K562 (cell line): ENCODE data around the gene ACP4. TPM values are rescaled to one million over a fixed set of nuclear protein-coding genes. Genes with fewer than 3 reads are reported as not detected.
A peak's percentile ranks its signal among the peaks of the same experiment; 100 is the strongest.

Experiments used
- BRF1 ChIP-seq: IDR thresholded peaks from 3 replicates; pipeline ENCODE4 v1.6.1; 2011; ENCODE audit warnings: borderline replicate concordance, mild to moderate bottlenecking; ENCODE audit not compliant: insufficient read length; ENCODE audit errors: extremely low read depth
- CHCHD3 ChIP-seq: fragments of 250-450 bp; sonication (Bioruptor Pico); IDR thresholded peaks from 2 replicates; pipeline ENCODE4 v2.1.2; 2022; ENCODE audit warnings: mild to moderate bottlenecking
- GABPB1 ChIP-seq: sonication (generic); formaldehyde crosslinking; IDR thresholded peaks from 2 replicates; pipeline ENCODE4 v1.8.0; 2022; ENCODE audit warnings: mild to moderate bottlenecking, missing genetic modification reagents
- HES1 ChIP-seq: fragments of 450-650 bp; IDR thresholded peaks from 2 replicates; pipeline ENCODE4 v1.6.1; 2016; ENCODE audit warnings: low read depth, mild to moderate bottlenecking, moderate library complexity
- HIVEP1 ChIP-seq: fragments of 250-450 bp; sonication (Bioruptor Pico); IDR thresholded peaks from 2 replicates; pipeline ENCODE4 v1.4.0; 2020; ENCODE audit warnings: mild to moderate bottlenecking
- KDM1A ChIP-seq, 2 experiments: fragments of 450-650 bp; IDR thresholded peaks; 2 replicates each; pipeline ENCODE4 v1.6.1; 2016; ENCODE audit warnings: mild to moderate bottlenecking in 2 of 2
- KDM5B ChIP-seq: fragments of 200-600 bp; sonication (generic); IDR thresholded peaks from 2 replicates; pipeline ENCODE4 v1.6.1; 2012; ENCODE audit warnings: low read depth, mild to moderate bottlenecking, moderate library complexity, low read length, control low read depth, inconsistent platforms; ENCODE audit not compliant: insufficient replicate concordance
- NFRKB ChIP-seq: fragments of 450-650 bp; IDR thresholded peaks from 2 replicates; pipeline ENCODE4 v1.6.1; 2016; ENCODE audit warnings: low read depth
- NONO ChIP-seq, 2 experiments: fragments of 200-400 bp in 1 of 2; fragments of 450-650 bp in 1 of 2; formaldehyde crosslinking in 1 of 2; IDR thresholded peaks; 2 replicates each; pipeline ENCODE4 v1.6.1; 2017; ENCODE audit warnings: low read depth in 2 of 2, mild to moderate bottlenecking in 2 of 2, moderate library complexity in 2 of 2, low read length in 1 of 2
- PKNOX1 ChIP-seq: fragments of 450-650 bp; IDR thresholded peaks from 2 replicates; pipeline ENCODE4 v1.6.1; 2016
- SLC30A9 ChIP-seq: fragments of 250-450 bp; sonication (Bioruptor Pico); IDR thresholded peaks from 2 replicates; pipeline ENCODE4 v1.8.0; 2022; ENCODE audit warnings: mild to moderate bottlenecking, moderate library complexity
- TAF1 ChIP-seq: IDR thresholded peaks from 2 replicates; pipeline ENCODE4 v1.6.1; 2011; ENCODE audit warnings: mild to moderate bottlenecking, low read length, moderate library complexity; ENCODE audit not compliant: insufficient read depth, control insufficient read depth, severe bottlenecking; ENCODE audit errors: extremely low read depth
- TCFL5 ChIP-seq: fragments of 250-450 bp; sonication (Bioruptor Pico); conservative IDR thresholded peaks from 2 replicates; pipeline ENCODE4 v1.6.1; 2021; ENCODE audit warnings: mild to moderate bottlenecking, moderate library complexity, matching md5 sums
- TEAD4 ChIP-seq, 2 experiments: sonication (generic) in 1 of 2; formaldehyde crosslinking in 1 of 2; IDR thresholded peaks; 2 replicates each; pipeline versions ENCODE4 v1.6.1 to v1.8.0; 2012 to 2022; ENCODE audit warnings: borderline replicate concordance in 1 of 2, inconsistent platforms in 1 of 2, low read length in 1 of 2, mild to moderate bottlenecking in 1 of 2, missing genetic modification reagents in 1 of 2
- ZNF324 ChIP-seq: fragments of 250-450 bp; sonication (Bioruptor Pico); IDR thresholded peaks from 2 replicates; pipeline ENCODE4 v1.4.0; 2020; ENCODE audit warnings: mild to moderate bottlenecking
- polyA plus RNA-seq, 8 experiments: library from polyadenylated mRNA; depleted of rRNA in 4 of 8; stranded (reverse) in 5 of 8; unstranded in 3 of 8; fragments of >200 nt; fragmentation: Nextera tagmentation in 2 of 8; fragmentation: Illumina TruSeq in 1 of 8; extraction: Ambion mirVana in 2 of 8; extraction: Trizol in 1 of 8; gene quantifications; 2 replicates each; pipeline versions ENCODE4 v1.2.1 to v1.2.3, GENCODE V29; 2011 to 2014; ENCODE audit warnings: inconsistent platforms in 1 of 8, missing spikeins in 1 of 8
- total RNA-seq, 7 experiments: library from RNA; depleted of rRNA in 6 of 7; stranded (reverse); fragments of >200 nt in 6 of 7; fragmentation: Illumina TruSeq in 2 of 7; extraction: Trizol in 2 of 7; gene quantifications; 2 replicates each; pipeline versions ENCODE4 v1.2.1 to v1.2.3, GENCODE V29; 2011 to 2021; ENCODE audit warnings: low replicate concordance in 1 of 7
- TF ChIP-seq, protein P1 (sequence below), 2 experiments: fragments of 450-650 bp; IDR thresholded peaks; 2 replicates each; pipeline ENCODE4 v1.6.1; 2016; ENCODE audit warnings: mild to moderate bottlenecking in 2 of 2, borderline replicate concordance in 1 of 2, low read depth in 1 of 2, moderate library complexity in 1 of 2

The ACP4 gene
- total and polyA plus RNA-seq, 9 of the 15 experiments (the other 6 are each of a cell fraction or from before 2014, with no cell fraction given): not detected

GRCh38 chr19:50804420-50805272, 14.4 kb downstream of the ACP4 start (continued):
- TF ChIP-seq PKNOX1: peak; percentile 99
- TF ChIP-seq, protein P1, sequence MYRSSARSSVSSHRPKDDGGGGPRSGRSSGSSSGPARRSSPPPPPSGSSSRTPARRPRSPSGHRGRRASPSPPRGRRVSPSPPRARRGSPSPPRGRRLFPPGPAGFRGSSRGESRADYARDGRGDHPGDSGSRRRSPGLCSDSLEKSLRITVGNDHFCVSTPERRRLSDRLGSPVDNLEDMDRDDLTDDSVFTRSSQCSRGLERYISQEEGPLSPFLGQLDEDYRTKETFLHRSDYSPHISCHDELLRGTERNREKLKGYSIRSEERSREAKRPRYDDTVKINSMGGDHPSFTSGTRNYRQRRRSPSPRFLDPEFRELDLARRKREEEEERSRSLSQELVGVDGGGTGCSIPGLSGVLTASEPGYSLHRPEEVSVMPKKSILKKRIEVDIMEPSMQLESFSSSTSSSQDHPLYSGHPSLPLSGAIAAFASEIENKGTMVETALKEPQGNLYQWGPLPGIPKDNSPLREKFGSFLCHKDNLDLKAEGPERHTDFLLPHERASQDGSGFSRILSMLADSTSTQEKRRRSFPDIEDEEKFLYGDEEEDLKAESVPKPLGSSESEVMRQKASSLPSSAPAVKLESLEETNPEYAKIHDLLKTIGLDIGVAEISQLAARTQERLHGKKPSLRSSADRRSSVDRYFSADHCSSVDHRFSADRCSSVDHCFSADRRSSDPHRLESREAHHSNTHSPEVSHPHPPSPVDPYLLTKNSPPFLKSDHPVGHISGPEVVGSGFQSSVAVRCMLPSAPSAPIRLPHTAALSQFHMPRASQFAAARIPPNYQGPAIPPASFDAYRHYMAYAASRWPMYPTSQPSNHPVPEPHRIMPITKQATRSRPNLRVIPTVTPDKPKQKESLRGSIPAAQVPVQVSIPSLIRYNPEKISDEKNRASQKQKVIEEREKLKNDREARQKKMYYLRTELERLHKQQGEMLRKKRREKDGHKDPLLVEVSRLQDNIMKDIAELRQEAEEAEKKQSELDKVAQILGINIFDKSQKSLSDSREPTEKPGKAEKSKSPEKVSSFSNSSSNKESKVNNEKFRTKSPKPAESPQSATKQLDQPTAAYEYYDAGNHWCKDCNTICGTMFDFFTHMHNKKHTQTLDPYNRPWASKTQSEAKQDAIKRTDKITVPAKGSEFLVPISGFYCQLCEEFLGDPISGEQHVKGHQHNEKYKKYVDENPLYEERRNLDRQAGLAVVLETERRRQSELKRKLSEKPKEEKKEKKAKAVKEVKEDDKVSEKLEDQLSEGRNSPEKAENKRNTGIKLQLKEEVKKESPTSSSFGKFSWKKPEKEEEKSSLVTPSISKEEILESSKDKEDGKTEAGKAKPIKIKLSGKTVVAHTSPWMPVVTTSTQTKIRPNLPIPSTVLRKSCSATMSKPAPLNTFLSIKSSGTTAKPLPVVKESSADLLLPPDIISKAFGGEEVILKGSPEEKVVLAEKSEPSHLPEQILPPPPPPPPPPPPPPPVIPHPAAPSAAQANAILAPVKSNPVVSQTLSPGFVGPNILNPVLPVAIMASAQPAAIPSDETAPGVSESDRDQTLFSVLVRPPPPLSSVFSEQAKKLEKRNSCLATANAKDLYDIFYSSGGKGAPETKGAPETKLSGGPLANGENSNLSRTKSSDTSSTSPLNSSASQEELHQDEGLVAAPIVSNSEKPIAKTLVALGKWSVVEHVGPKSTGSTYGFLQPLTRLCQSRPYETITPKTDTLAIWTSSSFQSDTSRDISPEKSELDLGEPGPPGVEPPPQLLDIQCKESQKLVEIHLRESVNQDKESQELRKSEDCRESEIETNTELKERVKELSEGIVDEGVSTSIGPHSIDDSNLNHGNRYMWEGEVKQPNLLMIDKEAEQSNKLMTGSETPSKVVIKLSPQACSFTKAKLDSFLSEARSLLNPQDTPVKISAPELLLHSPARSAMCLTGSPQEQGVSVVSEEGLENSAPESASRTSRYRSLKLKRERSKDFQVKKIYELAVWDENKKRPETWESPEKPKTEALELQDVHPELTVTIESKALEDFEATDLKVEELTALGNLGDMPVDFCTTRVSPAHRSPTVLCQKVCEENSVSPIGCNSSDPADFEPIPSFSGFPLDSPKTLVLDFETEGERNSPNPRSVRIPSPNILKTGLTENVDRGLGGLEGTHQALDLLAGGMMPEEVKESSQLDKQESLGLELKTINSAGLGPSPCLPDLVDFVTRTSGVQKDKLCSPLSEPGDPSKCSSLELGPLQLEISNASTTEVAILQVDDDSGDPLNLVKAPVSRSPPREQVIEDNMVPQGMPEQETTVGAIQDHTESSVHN (IDR thresholded peaks at IDR 0.05; ENCODE audit: borderline replicate concordance in 1 of 2, low read depth in 1 of 2): 0 out of 4 replicates have a peak, but pooled peaks of 1 of the 2 experiments have one; percentile 18
- TF ChIP-seq GABPB1: peak; percentile 65; the same call in 1 of the 2 replicates
- TF ChIP-seq KDM1A (IDR thresholded peaks at IDR 0.05): no peak
- peak; percentile 98 for TF ChIP-seq KDM5B
- TF ChIP-seq HES1: no peak
- TF ChIP-seq SLC30A9 (CRISPR knock-in tag): no peak
- peak; percentile 95 for TF ChIP-seq NFRKB
- peak; percentile 91 for TF ChIP-seq CHCHD3 (CRISPR knock-in tag)
- no peak for TF ChIP-seq ZNF324
- TF ChIP-seq NONO (IDR thresholded peaks at IDR 0.05; ENCODE audit: low read depth in 2 of 2, low read length in 1 of 2): peak; percentile 34 to 60; a peak in 1 of 4 replicates
- no peak; the same call in 1 of the 2 replicates for TF ChIP-seq TEAD4 (IDR thresholded peaks at IDR 0.05; ENCODE audit: low read length)
- no peak for TF ChIP-seq TEAD4 (CRISPR knock-in tag; IDR thresholded peaks at IDR 0.05; ENCODE audit: borderline replicate concordance)
- TF ChIP-seq BRF1: no peak
- TF ChIP-seq TAF1: peak; percentile 95
- TF ChIP-seq HIVEP1 (CRISPR knock-in tag): no peak
- no peak for TF ChIP-seq TCFL5 (CRISPR knock-in tag)
